Measurements from ENCODE around the gene CCDC183.

- TF ChIP-seq CTCF (IDR thresholded peaks at IDR 0.05; ENCODE audit: low read depth, low read length), result no peak
- TF ChIP-seq POLR2A (IDR thresholded peaks at IDR 0.05; ENCODE audit: extremely low read depth, insufficient read length), result no peak
- TF ChIP-seq MAX (IDR thresholded peaks at IDR 0.05; ENCODE audit: low read depth, low read length), result no peak
- TF ChIP-seq MYC (IDR thresholded peaks at IDR 0.05; ENCODE audit: low read depth, low read length), result no peak
These were observed 6.6 kb upstream of the CCDC183 start for GRCh38 chr9:136789523-136789937.
